OCI-LY7 (cell line): ENCODE results near the gene VPS72.

Experiments
- EZH2phosphoT487 ChIP-seq: fragments of 200-600 bp; sonication (generic); IDR thresholded peaks from 2 replicates; pipeline ENCODE4 v1.6.1; 2018; ENCODE audit warnings: low read depth, borderline replicate concordance, mild to moderate bottlenecking, mixed run types, antibody characterized with exemption, low read length, moderate library complexity, mixed read lengths
- TF ChIP-seq, protein P1 (sequence below): fragments of 200-600 bp; sonication (generic); conservative IDR thresholded peaks from 2 replicates; pipeline ENCODE4 v1.5.1; 2014; ENCODE audit warnings: mild to moderate bottlenecking, antibody characterized with exemption, low read length, moderate library complexity, mixed read lengths

DNA sequence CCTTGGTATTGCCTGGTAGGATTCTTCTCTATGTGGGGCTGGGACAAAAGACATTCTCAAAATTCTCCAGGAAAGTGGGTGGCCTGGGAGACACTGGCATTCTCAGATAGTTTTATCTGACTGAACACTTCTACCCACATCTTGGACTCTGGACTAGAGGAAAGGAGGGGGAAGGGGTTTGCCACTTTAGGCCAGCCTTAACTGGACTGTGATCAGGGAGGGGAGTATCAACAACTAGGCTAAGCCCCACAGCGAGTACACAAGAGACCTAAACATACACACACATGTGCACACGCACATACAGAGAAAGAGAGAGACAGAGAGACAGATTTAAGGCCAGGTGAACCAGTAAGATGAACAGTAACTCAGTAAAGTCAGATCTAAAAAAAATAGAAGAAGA is 42.3 kb downstream of the VPS72 start:
- TF ChIP-seq, protein P1, sequence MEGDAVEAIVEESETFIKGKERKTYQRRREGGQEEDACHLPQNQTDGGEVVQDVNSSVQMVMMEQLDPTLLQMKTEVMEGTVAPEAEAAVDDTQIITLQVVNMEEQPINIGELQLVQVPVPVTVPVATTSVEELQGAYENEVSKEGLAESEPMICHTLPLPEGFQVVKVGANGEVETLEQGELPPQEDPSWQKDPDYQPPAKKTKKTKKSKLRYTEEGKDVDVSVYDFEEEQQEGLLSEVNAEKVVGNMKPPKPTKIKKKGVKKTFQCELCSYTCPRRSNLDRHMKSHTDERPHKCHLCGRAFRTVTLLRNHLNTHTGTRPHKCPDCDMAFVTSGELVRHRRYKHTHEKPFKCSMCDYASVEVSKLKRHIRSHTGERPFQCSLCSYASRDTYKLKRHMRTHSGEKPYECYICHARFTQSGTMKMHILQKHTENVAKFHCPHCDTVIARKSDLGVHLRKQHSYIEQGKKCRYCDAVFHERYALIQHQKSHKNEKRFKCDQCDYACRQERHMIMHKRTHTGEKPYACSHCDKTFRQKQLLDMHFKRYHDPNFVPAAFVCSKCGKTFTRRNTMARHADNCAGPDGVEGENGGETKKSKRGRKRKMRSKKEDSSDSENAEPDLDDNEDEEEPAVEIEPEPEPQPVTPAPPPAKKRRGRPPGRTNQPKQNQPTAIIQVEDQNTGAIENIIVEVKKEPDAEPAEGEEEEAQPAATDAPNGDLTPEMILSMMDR: no peak
- TF ChIP-seq EZH2phosphoT487: no peak
